Cardiac muscle cell (in vitro differentiated cells and primary cell): Measurements from ENCODE around the gene RAP1GDS1. TPM values are rescaled to one million over a fixed set of nuclear protein-coding genes. Genes with fewer than 3 reads are reported as not detected.
A peak's percentile ranks its signal among the peaks of the same experiment; 100 is the strongest.
"Not testable (repeated sequence)": the region's sequence is repeated elsewhere in the genome, so short reads cannot be mapped to it uniquely, and the experiment has no call there.

Experiments
- DNase-seq, 2 donors: peaks; one replicate each; pipeline versions ENCODE4 v3.0.0 to v3.0.0-alpha.2; 2010 to 2017; ENCODE audit warnings: low read depth in 1 of 2, low spot score in 1 of 2
- H3K27ac ChIP-seq: fragments of 200-600 bp; sonication (generic); 2 replicates; pipeline ENCODE4 v1.5.1; 2016
- H3K27me3 ChIP-seq: fragments of 200-600 bp; sonication (generic); 2 replicates; pipeline ENCODE4 v1.6.0; 2016; ENCODE audit warnings: control low read depth
- H3K36me3 ChIP-seq: fragments of 200-600 bp; sonication (generic); 2 replicates; pipeline ENCODE4 v1.5.1; 2016; ENCODE audit warnings: control low read depth
- H3K4me1 ChIP-seq: fragments of 200-600 bp; sonication (generic); 2 replicates; pipeline ENCODE4 v1.8.1; 2017; ENCODE audit warnings: low read depth, mild to moderate bottlenecking, mixed run types
- H3K4me3 ChIP-seq: fragments of 200-600 bp; sonication (generic); 2 replicates; pipeline ENCODE4 v1.5.1; 2016; ENCODE audit warnings: mild to moderate bottlenecking
- H3K9me3 ChIP-seq: fragments of 200-600 bp; sonication (generic); 2 replicates; pipeline ENCODE4 v1.5.1; 2017; ENCODE audit warnings: low read depth, mild to moderate bottlenecking, control low read depth
- polyA plus RNA-seq: library from polyadenylated mRNA; unstranded; fragments of >200 nt; fragmentation: Nextera tagmentation; extraction: Ambion mirVana; gene quantifications from 2 replicates; pipeline ENCODE4 v1.2.1, GENCODE V29; 2016
- total RNA-seq: library from RNA; depleted of rRNA; stranded (reverse); fragments of >200 nt; gene quantifications from 2 replicates; pipeline ENCODE4 v1.2.3, GENCODE V29; 2016
- TF ChIP-seq, protein P1 (sequence below): IDR thresholded peaks from 2 replicates; pipeline ENCODE4 v1.5.1; 2012; ENCODE audit warnings: low read depth, mild to moderate bottlenecking, low read length

RAP1GDS1 gene
- total and polyA plus RNA-seq, 2 experiments from 2014 or later: 34.8 to 42.8 TPM

GRCh38 chr4:98275145-98275544 is 14.0 kb downstream of the RAP1GDS1 start:
- TF ChIP-seq, protein P1, sequence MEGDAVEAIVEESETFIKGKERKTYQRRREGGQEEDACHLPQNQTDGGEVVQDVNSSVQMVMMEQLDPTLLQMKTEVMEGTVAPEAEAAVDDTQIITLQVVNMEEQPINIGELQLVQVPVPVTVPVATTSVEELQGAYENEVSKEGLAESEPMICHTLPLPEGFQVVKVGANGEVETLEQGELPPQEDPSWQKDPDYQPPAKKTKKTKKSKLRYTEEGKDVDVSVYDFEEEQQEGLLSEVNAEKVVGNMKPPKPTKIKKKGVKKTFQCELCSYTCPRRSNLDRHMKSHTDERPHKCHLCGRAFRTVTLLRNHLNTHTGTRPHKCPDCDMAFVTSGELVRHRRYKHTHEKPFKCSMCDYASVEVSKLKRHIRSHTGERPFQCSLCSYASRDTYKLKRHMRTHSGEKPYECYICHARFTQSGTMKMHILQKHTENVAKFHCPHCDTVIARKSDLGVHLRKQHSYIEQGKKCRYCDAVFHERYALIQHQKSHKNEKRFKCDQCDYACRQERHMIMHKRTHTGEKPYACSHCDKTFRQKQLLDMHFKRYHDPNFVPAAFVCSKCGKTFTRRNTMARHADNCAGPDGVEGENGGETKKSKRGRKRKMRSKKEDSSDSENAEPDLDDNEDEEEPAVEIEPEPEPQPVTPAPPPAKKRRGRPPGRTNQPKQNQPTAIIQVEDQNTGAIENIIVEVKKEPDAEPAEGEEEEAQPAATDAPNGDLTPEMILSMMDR: no peak
- Histone ChIP-seq H3K9me3 (no peaks in the 10 kb centered on the region), H3K27me3 (no peaks in the 10 kb centered on the region), H3K4me1 (no peaks in the 10 kb centered on the region), H3K36me3 (no peaks in the 10 kb centered on the region), H3K4me3 (no peak overlapping the region), H3K27ac (no peak overlapping the region)
- no peak for DNase-seq

DNA sequence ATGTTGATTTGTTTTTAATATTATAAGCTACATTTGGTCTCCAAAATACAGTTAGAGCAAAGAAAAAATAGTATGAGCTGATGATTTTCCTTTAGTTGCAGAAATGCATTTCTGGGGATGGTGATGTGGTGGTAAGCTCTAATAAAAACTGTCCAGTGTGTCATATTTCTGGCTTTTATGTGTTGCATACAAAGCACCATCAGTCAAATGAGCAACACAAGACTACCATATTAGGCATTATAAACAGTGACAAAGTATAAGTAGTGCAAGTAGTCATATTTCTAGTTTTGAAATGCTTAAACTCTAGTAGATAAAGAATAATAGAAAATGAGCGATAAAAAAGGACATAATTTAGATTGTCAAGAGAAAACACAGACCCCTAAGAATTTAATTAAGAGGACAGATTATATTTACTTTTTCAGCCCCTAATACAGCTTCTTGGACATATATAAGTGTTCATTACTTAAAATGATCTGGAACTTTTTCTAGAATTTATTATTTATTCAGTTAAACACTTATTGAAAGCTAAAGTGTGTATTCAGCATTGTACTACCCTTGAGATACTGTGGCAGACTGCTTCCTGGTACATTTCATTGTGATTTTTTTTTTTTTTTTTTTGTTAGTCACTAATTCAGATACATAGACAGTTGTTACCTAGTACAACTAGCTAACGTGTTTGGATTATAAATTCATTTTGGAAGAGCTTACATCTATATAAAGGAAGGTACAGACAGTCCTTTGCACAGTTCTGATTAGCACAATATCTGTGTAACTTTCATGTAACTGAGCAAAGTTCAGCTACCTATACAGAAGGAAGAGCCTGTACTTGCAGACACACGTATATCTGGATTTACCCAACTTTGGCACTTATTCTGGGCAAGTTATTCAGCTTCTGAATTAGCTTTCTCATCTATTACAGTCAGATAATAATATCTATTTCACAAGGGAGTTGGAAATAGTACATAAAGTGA is 22.3 kb downstream of the RAP1GDS1 start:
- peak in 1 of 2 donors; percentile 24 for DNase-seq
- no peaks in the 10 kb centered on the region for H3K4me1 ChIP-seq
- H3K36me3 ChIP-seq: no peaks in the 10 kb centered on the region
- TF ChIP-seq, protein P1: no peak
- no peaks in the 10 kb centered on the region for H3K9me3 ChIP-seq
- H3K27me3 ChIP-seq: no peaks in the 10 kb centered on the region
- H3K4me3 ChIP-seq: no peak overlapping the region
- peak overlapping the region; percentile 71 for H3K27ac ChIP-seq

DNA sequence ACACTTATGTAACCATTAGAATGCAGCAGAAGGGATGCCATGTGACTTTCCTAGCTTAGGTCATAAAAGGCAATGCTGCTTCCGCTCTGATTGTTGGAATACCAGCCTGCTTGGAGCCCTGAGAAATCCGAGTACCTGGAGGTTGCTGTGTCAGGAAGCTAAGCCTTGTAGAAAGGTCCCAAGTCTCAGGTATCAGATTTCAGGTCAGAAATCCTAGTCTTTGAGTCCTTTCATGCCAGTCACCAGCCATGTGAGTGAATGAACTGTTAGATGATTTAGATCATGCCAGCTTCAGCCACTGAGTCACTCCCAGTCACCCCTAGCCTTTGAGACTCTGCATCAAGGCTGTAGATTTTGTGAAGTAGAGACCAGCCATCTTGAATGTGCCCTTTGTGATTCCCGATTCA is 23.5 kb downstream of the RAP1GDS1 start:
- Histone ChIP-seq H3K27ac (peak overlapping the region; percentile 71), H3K9me3 (no peaks in the 10 kb centered on the region), H3K4me3 (no peak overlapping the region), H3K4me1 (peaks cover 8% of the 10 kb centered on the region), H3K27me3 (no peaks in the 10 kb centered on the region), H3K36me3 (no peaks in the 10 kb centered on the region)
- TF ChIP-seq, protein P1: no peak
- DNase-seq: peak in 1 of 2 donors; percentile 26

DNA sequence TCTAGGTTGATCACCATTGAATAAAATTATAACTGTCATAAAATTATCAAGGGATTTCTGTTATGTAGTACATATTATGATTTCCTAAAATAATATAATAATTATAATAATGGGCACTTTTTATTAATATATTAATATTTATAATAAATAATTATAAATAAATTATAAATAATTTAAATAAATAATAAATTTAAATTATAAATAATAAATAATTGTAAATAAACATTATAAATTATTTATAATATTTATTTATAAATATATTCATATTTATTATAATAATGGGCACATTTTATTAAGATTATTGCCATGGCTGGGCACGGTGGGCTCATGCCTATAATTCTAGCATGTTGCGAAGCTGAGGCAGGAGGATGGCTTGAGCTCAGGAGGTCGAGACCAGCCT is 24.5 kb downstream of the RAP1GDS1 start:
- no peak overlapping the region for H3K27ac ChIP-seq
- no peaks in the 10 kb centered on the region for H3K9me3 ChIP-seq
- DNase-seq: no peak
- no peaks in the 10 kb centered on the region for H3K27me3 ChIP-seq
- H3K4me3 ChIP-seq: no peak overlapping the region
- TF ChIP-seq, protein P1: no peak
- H3K4me1 ChIP-seq: peaks cover 18% of the 10 kb centered on the region
- H3K36me3 ChIP-seq: no peaks in the 10 kb centered on the region

GRCh38 chr4:98287328-98287727 is 26.1 kb downstream of the RAP1GDS1 start:
- DNase-seq: no peak
- Histone ChIP-seq H3K27ac (no peak overlapping the region), H3K4me3 (no peak overlapping the region), H3K36me3 (no peaks in the 10 kb centered on the region), H3K4me1 (peaks cover 25% of the 10 kb centered on the region), H3K27me3 (no peaks in the 10 kb centered on the region), H3K9me3 (no peaks in the 10 kb centered on the region)
- TF ChIP-seq, protein P1: no peak

- not testable (repeated sequence) for H3K9me3 ChIP-seq, H3K27me3 ChIP-seq, H3K36me3 ChIP-seq, DNase-seq, H3K4me3 ChIP-seq, H3K27ac ChIP-seq
- peaks cover 33% of the 10 kb centered on the region for H3K4me1 ChIP-seq
Observed at GRCh38 chr4:98288671-98289070, 27.5 kb downstream of the RAP1GDS1 start.
